CD14-positive monocyte (primary cell): Measurements from ENCODE around the gene BLM. TPM values are rescaled to one million over a fixed set of nuclear protein-coding genes. Genes with fewer than 3 reads are reported as not detected.
"Not testable (repeated sequence)": the region's sequence is repeated elsewhere in the genome, so short reads cannot be mapped to it uniquely, and the experiment has no call there.

ENCODE experiments used
- DNase-seq, 3 donors: peaks; one replicate each; pipeline ENCODE4 v3.0.0-alpha.2; 2011 to 2022
- H2AFZ ChIP-seq: 2 replicates; pipeline ENCODE4 v1.6.0; 2012; ENCODE audit warnings: mild to moderate bottlenecking, low read depth, low read length, inconsistent platforms; ENCODE audit not compliant: insufficient read depth, poor library complexity, severe bottlenecking
- H3K27ac ChIP-seq, 2 donors: 1 replicate in 1 of 2; 2 replicates in 1 of 2; pipeline ENCODE4 v1.5.1; 2012 to 2013; ENCODE audit warnings: low read length in 2 of 2, control low read depth in 1 of 2, inconsistent platforms in 1 of 2, low read depth in 1 of 2, mild to moderate bottlenecking in 1 of 2
- H3K27me3 ChIP-seq, 2 donors: one replicate each; pipeline versions ENCODE4 v1.6.0 to v1.6.1; 2011 to 2013; ENCODE audit warnings: low read length in 2 of 2; ENCODE audit not compliant: control insufficient read depth in 2 of 2, insufficient read depth in 2 of 2
- H3K36me3 ChIP-seq, 2 donors: replicated peaks in 1 of 2; 1 replicate in 1 of 2; 2 replicates in 1 of 2; pipeline versions ENCODE4 v1.5.1 to v1.6.1; 2012 to 2013; ENCODE audit warnings: low read length in 2 of 2, control low read depth in 1 of 2, inconsistent platforms in 1 of 2, mild to moderate bottlenecking in 1 of 2; ENCODE audit not compliant: insufficient read depth in 2 of 2, control insufficient read depth in 1 of 2
- H3K4me1 ChIP-seq, 2 donors: 1 replicate in 1 of 2; 2 replicates in 1 of 2; pipeline versions ENCODE4 v1.5.1 to v1.6.1; 2012 to 2013; ENCODE audit warnings: low read length in 2 of 2, control low read depth in 1 of 2, inconsistent platforms in 1 of 2, mild to moderate bottlenecking in 1 of 2, moderate library complexity in 1 of 2; ENCODE audit not compliant: insufficient read depth in 2 of 2, control insufficient read depth in 1 of 2
- H3K4me2 ChIP-seq: replicated peaks from 2 replicates; pipeline ENCODE3; 2012; ENCODE audit warnings: low read length, moderate library complexity, mild to moderate bottlenecking; ENCODE audit not compliant: poor library complexity, severe bottlenecking; ENCODE audit errors: extremely low read depth
- H3K4me3 ChIP-seq, 3 experiments: fragments of 200-600 bp in 1 of 3; sonication (generic) in 1 of 3; replicated peaks in 1 of 3; 1 replicate in 2 of 3; 2 replicates in 1 of 3; pipeline ENCODE4 v1.5.1; 2011 to 2013; ENCODE audit warnings: low read length in 3 of 3, mild to moderate bottlenecking in 3 of 3, control low read depth in 2 of 3, low read depth in 2 of 3, inconsistent platforms in 1 of 3, moderate library complexity in 1 of 3
- H3K79me2 ChIP-seq: 2 replicates; pipeline ENCODE4 v1.6.0; 2012; ENCODE audit warnings: mild to moderate bottlenecking, control low read depth, inconsistent platforms, low read length, moderate library complexity; ENCODE audit not compliant: insufficient read depth
- H3K9ac ChIP-seq: 2 replicates; pipeline ENCODE4 v1.6.0; 2017; ENCODE audit warnings: low read length, mild to moderate bottlenecking; ENCODE audit not compliant: insufficient read depth, poor library complexity, severe bottlenecking
- H3K9me3 ChIP-seq, 2 donors: replicated peaks in 1 of 2; 1 replicate in 1 of 2; 2 replicates in 1 of 2; pipeline versions ENCODE4 v1.5.1 to v1.6.1; 2012 to 2013; ENCODE audit warnings: low read length in 2 of 2, control low read depth in 1 of 2; ENCODE audit not compliant: control insufficient read depth in 1 of 2, insufficient read depth in 1 of 2
- H4K20me1 ChIP-seq: 2 replicates; pipeline ENCODE4 v1.6.0; 2012; ENCODE audit warnings: mild to moderate bottlenecking, low read length, control low read depth, moderate library complexity; ENCODE audit not compliant: insufficient read depth
- H3K27ac Mint-ChIP-seq, 7 donors: one replicate each; pipeline ENCODE4 v1.8.0; 2020; ENCODE audit warnings: mild to moderate bottlenecking in 7 of 7, mixed read lengths in 7 of 7, moderate library complexity in 6 of 7, inconsistent platforms in 2 of 7
- H3K27me3 Mint-ChIP-seq, 3 donors: one replicate each; pipeline ENCODE4 v1.8.0; 2021 to 2022; ENCODE audit warnings: low read depth in 3 of 3, mild to moderate bottlenecking in 3 of 3, mixed read lengths in 3 of 3, moderate library complexity in 3 of 3, inconsistent platforms in 1 of 3
- H3K36me3 Mint-ChIP-seq, 2 donors: one replicate each; pipeline ENCODE4 v1.8.0; 2020; ENCODE audit warnings: mixed read lengths in 2 of 2, inconsistent platforms in 1 of 2, mild to moderate bottlenecking in 1 of 2
- H3K4me1 Mint-ChIP-seq: one replicate; pipeline ENCODE4 v1.8.0; 2020; ENCODE audit warnings: mild to moderate bottlenecking, mixed read lengths
- H3K4me3 Mint-ChIP-seq, 2 donors: one replicate each; pipeline ENCODE4 v1.8.0; 2020; ENCODE audit warnings: mild to moderate bottlenecking in 2 of 2, mixed read lengths in 2 of 2, moderate library complexity in 1 of 2
- H3K9me3 Mint-ChIP-seq, 7 donors: one replicate each; pipeline ENCODE4 v1.8.0; 2020 to 2022; ENCODE audit warnings: mixed read lengths in 7 of 7, mild to moderate bottlenecking in 6 of 7, moderate library complexity in 6 of 7, inconsistent platforms in 2 of 7
- WGBS: methylation state at CpG from one replicate; pipeline ENCODE4 v1.1.5; 2013; ENCODE audit warnings: missing lambda C conversion rate; ENCODE audit not compliant: insufficient coverage; 5-methylcytosine and 5-hydroxymethylcytosine counted together
- intact Hi-C, 2 donors: fragments of 100-400 bp; cut with micrococcal nuclease; formaldehyde crosslinking; loops; one replicate each; pipeline versions ENCODE4 v1.15.0 to v1.15.1; 2023
- polyA plus RNA-seq, 3 donors: library from polyadenylated mRNA; depleted of rRNA in 1 of 3; unstranded in 2 of 3; stranded (reverse) in 1 of 3; fragments of 300-500 nt in 2 of 3; fragments of >200 nt in 1 of 3; fragmentation: Illumina TruSeq in 2 of 3; gene quantifications; 1 replicate in 2 of 3; 2 replicates in 1 of 3; pipeline ENCODE4 v1.2.3, GENCODE V29; 2012 to 2021
- TF ChIP-seq, protein P1 (sequence below): fragments of 200-600 bp; IDR thresholded peaks from one replicate; pipeline ENCODE4 v1.8.0; 2022; ENCODE audit warnings: antibody characterized with exemption, mild to moderate bottlenecking

BLM gene
- polyA plus RNA-seq, 3 donors: 0.69 to 2.3 (median 1.2) TPM

DNA sequence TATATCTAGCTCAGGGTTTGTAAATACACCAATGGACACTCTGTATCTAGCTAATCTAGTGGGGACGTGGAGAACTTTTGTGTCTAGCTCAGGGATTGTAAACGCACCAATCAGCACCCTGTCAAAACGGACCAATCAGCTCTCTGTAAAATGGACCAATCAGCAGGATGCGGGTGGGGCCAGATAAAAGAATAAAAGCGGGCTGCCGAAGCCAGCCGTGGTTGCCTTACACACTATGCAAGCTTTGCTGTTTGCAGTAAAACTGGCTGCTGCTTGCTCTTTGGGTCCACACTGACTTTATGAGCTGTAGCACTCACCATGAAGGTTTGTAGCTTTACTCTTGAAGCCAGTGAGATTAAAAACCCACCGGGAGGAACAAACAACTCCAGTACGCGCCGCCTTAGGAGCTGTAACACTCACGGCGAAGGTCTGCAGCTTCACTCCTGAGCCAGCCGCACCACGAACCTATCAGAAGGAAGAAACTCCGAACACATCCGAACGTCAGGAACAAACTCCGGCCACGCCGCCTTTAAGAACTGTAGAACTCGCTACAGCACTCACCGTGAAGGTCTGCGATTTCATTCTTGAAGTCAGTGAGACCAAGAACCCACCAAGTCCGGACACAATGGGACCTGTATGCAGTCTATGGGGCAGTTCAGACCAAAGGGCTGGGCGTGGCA is 109.2 kb downstream of the BLM start:
- 98% methylated on average over 21 of the region's 26 CpGs for WGBS
- DNase-seq, H3K79me2 ChIP-seq, H3K27me3 ChIP-seq, H3K36me3 ChIP-seq, H3K9me3 Mint-ChIP-seq, H3K4me3 Mint-ChIP-seq, intact Hi-C loops, H4K20me1 ChIP-seq, H3K9ac ChIP-seq, H3K9me3 ChIP-seq, H3K4me2 ChIP-seq, H2AFZ ChIP-seq, H3K27ac ChIP-seq, H3K36me3 Mint-ChIP-seq, H3K27me3 Mint-ChIP-seq, H3K4me3 ChIP-seq: not testable (repeated sequence)
- peaks cover 41 to 53% of the 10 kb centered on the region in 2 donors for H3K4me1 ChIP-seq
- Mint-ChIP-seq H3K27ac (peak overlapping the region in 2 of 7 donors; percentile 2 to 57), H3K4me1 (peaks cover 44% of the 10 kb centered on the region)

DNA sequence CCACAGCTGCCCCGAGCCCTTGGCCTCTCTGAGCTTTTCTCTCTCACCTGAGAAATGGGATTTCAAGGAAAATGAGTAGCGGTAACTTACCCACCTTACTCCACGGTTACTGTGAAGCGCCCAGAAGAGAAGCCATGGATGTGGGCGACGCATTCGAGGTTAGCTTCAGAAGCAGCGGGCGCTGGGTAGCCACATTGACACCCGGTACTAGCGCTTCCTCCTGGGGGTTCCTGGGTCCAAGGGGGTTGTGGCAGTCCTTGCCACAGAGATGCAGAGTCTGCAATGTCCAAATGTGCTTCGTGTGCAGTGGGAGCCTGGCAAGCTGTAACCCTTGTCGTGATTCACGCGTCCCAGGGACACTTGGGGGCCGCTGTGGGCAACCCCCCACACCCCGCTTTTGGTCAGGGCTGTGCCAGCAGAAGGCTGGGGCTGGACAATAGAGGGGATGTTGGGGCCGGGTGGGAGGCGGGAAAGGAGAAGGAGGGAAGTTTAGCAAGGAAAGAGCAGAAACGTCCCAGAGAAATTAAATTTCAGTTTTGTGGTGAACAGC is 109.8 kb downstream of the BLM start:
- H3K4me3 ChIP-seq: no peak overlapping the region
- 83% methylated on average over 9 of the region's 20 CpGs for WGBS
- Mint-ChIP-seq H3K27ac (no peak overlapping the region), H3K36me3 (peaks cover 0 to 1% of the 10 kb centered on the region in 2 donors), H3K4me3 (no peak overlapping the region), H3K27me3 (peaks cover 0 to 4% (median 0%) of the 10 kb centered on the region in 3 donors), H3K4me1 (peaks cover 46% of the 10 kb centered on the region), H3K9me3 (peaks cover 0 to 5% (median 2%) of the 10 kb centered on the region in 7 donors)
- no peak overlapping the region for H3K27ac ChIP-seq
- H3K27me3 ChIP-seq: no peaks in the 10 kb centered on the region
- H4K20me1 ChIP-seq: no peaks in the 10 kb centered on the region
- no peaks in the 10 kb centered on the region for H3K9me3 ChIP-seq
- no peak for DNase-seq
- intact Hi-C loops: no loop called here
- peaks cover 47 to 58% of the 10 kb centered on the region in 2 donors for H3K4me1 ChIP-seq
- H2AFZ ChIP-seq: no peak overlapping the region
- no peak overlapping the region for H3K4me2 ChIP-seq
- no peaks in the 10 kb centered on the region for H3K79me2 ChIP-seq
- no peaks in the 10 kb centered on the region for H3K36me3 ChIP-seq
- TF ChIP-seq, protein P1, sequence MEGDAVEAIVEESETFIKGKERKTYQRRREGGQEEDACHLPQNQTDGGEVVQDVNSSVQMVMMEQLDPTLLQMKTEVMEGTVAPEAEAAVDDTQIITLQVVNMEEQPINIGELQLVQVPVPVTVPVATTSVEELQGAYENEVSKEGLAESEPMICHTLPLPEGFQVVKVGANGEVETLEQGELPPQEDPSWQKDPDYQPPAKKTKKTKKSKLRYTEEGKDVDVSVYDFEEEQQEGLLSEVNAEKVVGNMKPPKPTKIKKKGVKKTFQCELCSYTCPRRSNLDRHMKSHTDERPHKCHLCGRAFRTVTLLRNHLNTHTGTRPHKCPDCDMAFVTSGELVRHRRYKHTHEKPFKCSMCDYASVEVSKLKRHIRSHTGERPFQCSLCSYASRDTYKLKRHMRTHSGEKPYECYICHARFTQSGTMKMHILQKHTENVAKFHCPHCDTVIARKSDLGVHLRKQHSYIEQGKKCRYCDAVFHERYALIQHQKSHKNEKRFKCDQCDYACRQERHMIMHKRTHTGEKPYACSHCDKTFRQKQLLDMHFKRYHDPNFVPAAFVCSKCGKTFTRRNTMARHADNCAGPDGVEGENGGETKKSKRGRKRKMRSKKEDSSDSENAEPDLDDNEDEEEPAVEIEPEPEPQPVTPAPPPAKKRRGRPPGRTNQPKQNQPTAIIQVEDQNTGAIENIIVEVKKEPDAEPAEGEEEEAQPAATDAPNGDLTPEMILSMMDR: no peak
- no peak overlapping the region for H3K9ac ChIP-seq
